DOHH2 (cell line): ENCODE measurements around the gene EEA1.

Source experiments
- H3F3A ChIP-seq: fragments of 200-600 bp; sonication (generic), shearing (Covaris generic); 2 replicates; pipeline ENCODE4 v1.6.0; 2016; ENCODE audit warnings: antibody characterized with exemption, mild to moderate bottlenecking; ENCODE audit not compliant: control insufficient read depth, insufficient read depth
- H3K27ac ChIP-seq: fragments of 200-600 bp; sonication (generic); 2 replicates; pipeline ENCODE4 v1.5.1; 2014; ENCODE audit warnings: low read depth, mild to moderate bottlenecking, low read length, moderate library complexity
- H3K27me3 ChIP-seq: fragments of 200-600 bp; sonication (generic); 2 replicates; pipeline ENCODE4 v1.6.1; 2014; ENCODE audit warnings: mild to moderate bottlenecking, low read length, mixed read lengths; ENCODE audit not compliant: control insufficient read depth
- H3K36me3 ChIP-seq: fragments of 200-600 bp; sonication (generic); 2 replicates; pipeline ENCODE4 v1.6.1; 2014; ENCODE audit warnings: mild to moderate bottlenecking, low read length, moderate library complexity, mixed read lengths; ENCODE audit not compliant: control insufficient read depth
- H3K4me1 ChIP-seq: fragments of 200-600 bp; sonication (generic); 2 replicates; pipeline ENCODE4 v1.6.1; 2014; ENCODE audit warnings: mild to moderate bottlenecking, low read length, mixed read lengths; ENCODE audit not compliant: control insufficient read depth
- H3K4me2 ChIP-seq: fragments of 200-600 bp; sonication (generic); 2 replicates; pipeline ENCODE4 v1.6.0; 2014; ENCODE audit warnings: mild to moderate bottlenecking, low read length, moderate library complexity
- H3K4me3 ChIP-seq: fragments of 200-600 bp; sonication (generic); 2 replicates; pipeline ENCODE4 v1.5.1; 2014; ENCODE audit warnings: mild to moderate bottlenecking, low read length, mixed read lengths
- H3K79me2 ChIP-seq: fragments of 200-600 bp; sonication (generic); 2 replicates; pipeline ENCODE4 v1.6.1; 2014; ENCODE audit warnings: mild to moderate bottlenecking, low read length, mixed read lengths; ENCODE audit not compliant: control insufficient read depth
- H3K9me2 ChIP-seq: fragments of 200-600 bp; sonication (generic); replicated peaks from 2 replicates; pipeline ENCODE4 v1.6.1; 2014; ENCODE audit warnings: mild to moderate bottlenecking, low read length, mixed read lengths; ENCODE audit not compliant: control insufficient read depth
- H3K9me3 ChIP-seq: fragments of 200-600 bp; sonication (generic); 2 replicates; pipeline ENCODE4 v1.6.1; 2014; ENCODE audit warnings: antibody characterized with exemption, low read length, mixed read lengths; ENCODE audit not compliant: control insufficient read depth, insufficient read depth
- H4K20me1 ChIP-seq: fragments of 200-600 bp; sonication (generic); 2 replicates; pipeline ENCODE4 v1.6.0; 2014; ENCODE audit warnings: low read depth, mild to moderate bottlenecking, antibody characterized with exemption, low read length, moderate library complexity; ENCODE audit not compliant: control insufficient read depth, insufficient read depth
- EZH2phosphoT487 ChIP-seq: fragments of 200-600 bp; sonication (generic); IDR thresholded peaks from 2 replicates; pipeline ENCODE4 v1.6.1; 2017; ENCODE audit warnings: borderline replicate concordance, mild to moderate bottlenecking, antibody characterized with exemption, low read length, moderate library complexity, mixed read lengths
- TF ChIP-seq, protein P1 (sequence below): fragments of 200-600 bp; sonication (generic); IDR thresholded peaks from one replicate; pipeline ENCODE4 v1.5.1; 2014; ENCODE audit warnings: antibody characterized with exemption, mild to moderate bottlenecking, low read depth, low read length; ENCODE audit not compliant: poor library complexity, severe bottlenecking

Gene EEA1

DNA sequence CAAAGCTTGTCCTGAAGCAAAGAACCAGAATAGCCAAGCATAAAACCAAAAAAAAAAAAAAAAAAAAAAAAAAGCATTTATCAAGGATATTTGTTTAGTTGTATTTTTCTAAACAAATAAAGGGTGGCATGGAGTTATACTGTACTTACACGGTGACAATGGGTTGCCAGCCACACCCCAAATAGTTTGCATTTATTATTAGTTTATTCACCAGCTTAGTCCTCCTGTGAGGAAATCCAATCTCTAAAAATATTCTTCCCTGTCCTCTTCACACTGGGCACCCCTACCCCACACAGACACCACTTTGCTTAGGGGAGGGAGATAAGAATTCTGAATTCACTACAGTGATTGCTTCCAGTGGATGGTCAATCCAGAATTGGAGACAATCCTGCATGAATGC is 207.4 kb downstream of the EEA1 start:
- no peaks in the 10 kb centered on the region for H3K27me3 ChIP-seq
- no peaks in the 10 kb centered on the region for H3K36me3 ChIP-seq
- H3K4me3 ChIP-seq: no peak overlapping the region
- no peaks in the 10 kb centered on the region for H3K9me3 ChIP-seq
- no peaks in the 10 kb centered on the region for H4K20me1 ChIP-seq
- H3F3A ChIP-seq: no peaks in the 10 kb centered on the region
- no peak overlapping the region for H3K4me2 ChIP-seq
- no peaks in the 10 kb centered on the region for H3K4me1 ChIP-seq
- no peaks in the 10 kb centered on the region for H3K79me2 ChIP-seq
- TF ChIP-seq EZH2phosphoT487: no peak
- TF ChIP-seq, protein P1, sequence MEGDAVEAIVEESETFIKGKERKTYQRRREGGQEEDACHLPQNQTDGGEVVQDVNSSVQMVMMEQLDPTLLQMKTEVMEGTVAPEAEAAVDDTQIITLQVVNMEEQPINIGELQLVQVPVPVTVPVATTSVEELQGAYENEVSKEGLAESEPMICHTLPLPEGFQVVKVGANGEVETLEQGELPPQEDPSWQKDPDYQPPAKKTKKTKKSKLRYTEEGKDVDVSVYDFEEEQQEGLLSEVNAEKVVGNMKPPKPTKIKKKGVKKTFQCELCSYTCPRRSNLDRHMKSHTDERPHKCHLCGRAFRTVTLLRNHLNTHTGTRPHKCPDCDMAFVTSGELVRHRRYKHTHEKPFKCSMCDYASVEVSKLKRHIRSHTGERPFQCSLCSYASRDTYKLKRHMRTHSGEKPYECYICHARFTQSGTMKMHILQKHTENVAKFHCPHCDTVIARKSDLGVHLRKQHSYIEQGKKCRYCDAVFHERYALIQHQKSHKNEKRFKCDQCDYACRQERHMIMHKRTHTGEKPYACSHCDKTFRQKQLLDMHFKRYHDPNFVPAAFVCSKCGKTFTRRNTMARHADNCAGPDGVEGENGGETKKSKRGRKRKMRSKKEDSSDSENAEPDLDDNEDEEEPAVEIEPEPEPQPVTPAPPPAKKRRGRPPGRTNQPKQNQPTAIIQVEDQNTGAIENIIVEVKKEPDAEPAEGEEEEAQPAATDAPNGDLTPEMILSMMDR: no peak
- H3K9me2 ChIP-seq: no peaks in the 10 kb centered on the region
- no peak overlapping the region for H3K27ac ChIP-seq

DNA sequence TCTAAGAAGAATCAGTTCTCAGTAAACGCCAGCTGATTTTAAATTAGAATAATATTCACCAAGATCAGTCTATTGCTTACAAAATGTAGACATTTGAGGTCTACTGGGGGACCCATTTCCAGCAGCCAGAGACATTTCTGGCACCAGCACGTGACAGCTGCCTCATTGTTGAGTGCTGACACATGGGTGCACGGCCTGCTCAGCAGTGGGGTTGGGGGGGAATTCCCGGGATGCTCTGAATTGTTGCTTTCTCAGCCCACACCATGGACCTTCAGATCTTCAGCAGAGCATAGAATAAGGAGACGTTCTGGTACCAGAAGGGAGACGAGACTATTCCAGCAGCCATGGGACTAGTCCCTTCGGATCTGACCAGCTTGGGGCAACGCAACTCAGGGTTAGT is 208.0 kb downstream of the EEA1 start:
- Histone ChIP-seq H4K20me1 (no peaks in the 10 kb centered on the region), H3K9me2 (no peaks in the 10 kb centered on the region), H3F3A (no peaks in the 10 kb centered on the region), H3K27me3 (no peaks in the 10 kb centered on the region), H3K36me3 (no peaks in the 10 kb centered on the region), H3K27ac (no peak overlapping the region), H3K4me2 (no peak overlapping the region), H3K9me3 (no peaks in the 10 kb centered on the region), H3K79me2 (no peaks in the 10 kb centered on the region), H3K4me1 (no peaks in the 10 kb centered on the region), H3K4me3 (no peak overlapping the region)
- TF ChIP-seq, protein P1: no peak
- TF ChIP-seq EZH2phosphoT487: no peak
